Ecto neural progenitor cell (in vitro differentiated cells): ENCODE measurements around the gene CASD1.

ENCODE experiments used
- DNase-seq: peaks from one replicate; pipeline ENCODE4 v3.0.0-alpha.2; 2018; ENCODE audit warnings: low spot score

The CASD1 gene

GRCh38 chr7:94512735-94513564 is 3.3 kb downstream of the CASD1 start:
- DNase-seq: no peak

- DNase-seq: no peak
Observed at GRCh38 chr7:94513565-94513860, 3.9 kb downstream of the CASD1 start.

DNA sequence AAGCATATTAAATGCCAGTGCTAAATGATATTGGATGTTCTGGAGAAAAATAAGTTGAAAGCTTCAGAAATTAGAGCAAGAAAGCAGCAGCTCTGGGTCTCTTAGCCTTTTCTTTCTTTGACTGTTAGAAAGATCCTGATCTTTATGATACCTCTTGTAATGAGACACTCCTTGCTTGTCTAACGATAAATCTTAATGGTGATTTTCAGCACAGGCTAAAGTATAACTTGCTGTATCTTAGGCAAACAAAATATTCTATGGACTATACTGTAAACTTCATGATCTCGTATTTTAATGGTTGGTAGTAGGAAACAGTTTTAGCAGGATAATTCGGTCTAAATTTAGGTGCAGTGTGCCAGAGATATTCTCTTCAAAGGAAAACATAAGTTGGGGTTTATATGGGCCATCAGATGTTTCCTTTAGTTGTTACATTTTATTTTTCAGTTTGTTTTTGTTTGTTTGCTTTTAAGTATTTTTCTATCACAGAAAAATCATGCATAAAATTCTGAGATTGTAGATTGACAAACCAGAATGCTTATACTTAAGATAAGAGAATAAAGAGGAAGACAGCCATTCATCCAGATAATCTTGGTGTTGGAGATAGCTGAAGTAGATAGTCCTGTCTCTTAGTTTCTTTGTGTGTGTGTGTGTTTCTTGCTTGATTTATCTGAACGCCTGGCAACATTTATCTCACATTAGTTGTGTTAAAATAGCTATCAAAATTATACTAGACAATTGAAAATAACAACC is 4.7 kb downstream of the CASD1 start:
- no peak for DNase-seq

DNA sequence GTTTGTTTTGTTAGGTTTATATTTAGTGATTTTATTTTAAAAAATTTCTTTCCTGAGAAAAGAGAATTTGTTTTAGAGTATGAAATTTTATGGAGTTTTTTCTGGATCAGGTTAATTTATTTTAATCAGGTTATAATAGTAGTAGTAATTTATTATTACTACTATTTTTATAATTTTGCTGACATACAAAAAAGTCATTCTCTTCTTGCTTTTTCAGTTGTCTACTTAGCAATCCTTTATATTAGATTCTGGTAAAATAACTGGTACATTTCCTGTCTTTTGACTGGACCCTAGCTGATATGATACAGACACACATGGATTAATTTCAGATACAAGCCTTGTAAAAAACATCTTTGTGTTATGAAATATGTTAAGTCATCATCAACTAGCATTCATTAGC is 5.3 kb downstream of the CASD1 start:
- DNase-seq: no peak

DNA sequence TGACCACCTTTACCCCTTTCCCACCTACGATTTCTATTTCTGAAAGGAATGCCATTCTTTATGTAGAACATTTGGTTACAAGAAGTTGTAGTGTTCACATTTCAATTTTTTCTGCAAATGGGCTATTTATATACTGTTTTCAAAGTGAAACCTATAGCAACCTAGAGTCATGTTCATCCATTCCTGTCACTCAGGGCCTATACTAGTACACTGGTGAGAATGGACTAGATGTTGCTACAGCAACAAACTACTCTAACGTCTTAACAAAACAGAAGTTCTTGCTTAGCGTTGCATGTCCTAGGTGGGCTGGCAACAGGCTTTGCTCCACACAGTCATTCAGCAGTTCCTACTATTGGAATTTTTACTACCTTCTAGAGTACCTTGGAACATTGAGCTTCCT is 16.3 kb downstream of the CASD1 start:
- DNase-seq: no peak

DNA sequence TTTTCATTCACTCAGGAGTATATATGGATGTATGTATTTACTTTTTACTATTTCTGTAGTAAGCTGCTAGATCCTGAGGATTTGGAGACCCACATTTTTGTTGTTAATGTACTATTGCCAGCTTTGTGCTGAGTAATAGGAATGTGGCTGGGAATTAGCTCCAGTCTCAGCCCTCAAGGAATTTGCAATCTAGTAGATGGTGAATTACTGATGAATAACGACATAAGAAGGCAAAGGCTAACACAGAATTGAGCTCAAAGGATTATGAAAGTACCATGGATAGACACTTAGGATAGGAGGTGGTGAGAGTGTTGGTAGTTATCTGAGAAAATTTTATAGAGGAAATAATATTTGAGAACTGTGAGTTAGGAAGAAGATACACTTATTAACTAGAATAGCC is 19.9 kb downstream of the CASD1 start:
- no peak for DNase-seq

GRCh38 chr7:94530109-94530508 is 20.5 kb downstream of the CASD1 start:
- no peak for DNase-seq

DNA sequence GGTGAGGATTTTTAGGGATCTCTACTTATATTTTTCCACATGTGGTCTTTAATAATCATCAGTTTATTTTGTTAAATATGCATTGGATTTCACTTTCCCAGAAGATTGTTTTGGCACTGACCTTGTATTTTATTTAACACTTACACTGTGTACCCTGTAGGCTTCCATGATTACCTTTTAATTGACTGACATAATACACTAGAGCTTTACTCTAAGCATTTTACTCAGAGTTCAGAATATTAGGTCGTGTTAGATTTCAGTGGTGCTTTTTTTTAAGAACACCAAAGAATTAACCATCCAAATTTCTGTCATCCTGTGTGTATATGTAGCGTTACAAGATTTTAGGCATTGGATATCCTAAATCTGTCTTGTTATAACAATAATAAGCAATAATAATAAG is 23.1 kb downstream of the CASD1 start:
- DNase-seq: no peak

GRCh38 chr7:94540428-94540827 is 30.8 kb downstream of the CASD1 start:
- DNase-seq: no peak

- DNase-seq: no peak
Observed at GRCh38 chr7:94547126-94547525, 37.5 kb downstream of the CASD1 start.

DNA sequence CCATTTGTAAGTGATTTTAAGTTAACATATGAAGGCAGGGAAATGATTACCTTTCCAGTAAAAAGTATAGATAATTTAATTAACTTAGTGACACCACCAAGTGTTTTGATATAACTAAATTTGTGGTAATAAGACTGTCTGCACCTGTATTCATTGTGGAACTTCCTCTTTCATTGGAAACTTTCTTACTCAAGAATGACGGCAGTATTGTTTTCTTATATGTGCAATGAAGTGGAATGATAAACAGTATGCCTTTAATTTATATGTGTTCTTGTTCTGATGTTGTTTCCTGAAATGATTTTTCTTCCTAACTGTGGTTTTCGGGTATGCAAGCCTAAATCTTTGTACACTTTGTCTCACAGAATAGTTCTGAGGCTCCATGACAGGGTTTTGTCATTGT is 46.4 kb downstream of the CASD1 start:
- DNase-seq: no peak

DNA sequence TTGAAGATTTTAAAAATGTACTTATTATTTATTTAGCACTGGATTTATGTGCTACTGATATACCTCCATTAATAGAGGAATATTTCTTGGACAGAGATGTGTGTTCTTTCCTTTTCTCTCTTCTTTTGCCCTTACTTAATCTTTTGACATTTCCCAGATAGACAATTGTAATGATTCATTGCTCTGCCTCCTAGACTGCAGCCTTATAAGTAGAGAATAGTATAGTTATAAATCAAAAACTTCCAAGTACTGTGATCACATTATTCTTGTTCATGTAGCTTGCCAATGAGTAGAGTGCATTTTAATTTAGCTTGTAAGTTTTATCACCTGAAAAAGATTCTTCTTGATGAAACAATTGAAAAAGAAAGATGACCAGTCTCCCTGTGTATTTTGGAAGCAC is 47.6 kb downstream of the CASD1 start:
- DNase-seq: no peak

- no peak for DNase-seq
Observed at GRCh38 chr7:94559972-94560371, 50.4 kb downstream of the CASD1 start.

- DNase-seq: no peak
Observed at GRCh38 chr7:94561841-94562514, 52.4 kb downstream of the CASD1 start.

GRCh38 chr7:94562525-94562924 is 52.9 kb downstream of the CASD1 start:
- DNase-seq: no peak

GRCh38 chr7:94565247-94565894 is 55.8 kb downstream of the CASD1 start:
- no peak for DNase-seq

DNA sequence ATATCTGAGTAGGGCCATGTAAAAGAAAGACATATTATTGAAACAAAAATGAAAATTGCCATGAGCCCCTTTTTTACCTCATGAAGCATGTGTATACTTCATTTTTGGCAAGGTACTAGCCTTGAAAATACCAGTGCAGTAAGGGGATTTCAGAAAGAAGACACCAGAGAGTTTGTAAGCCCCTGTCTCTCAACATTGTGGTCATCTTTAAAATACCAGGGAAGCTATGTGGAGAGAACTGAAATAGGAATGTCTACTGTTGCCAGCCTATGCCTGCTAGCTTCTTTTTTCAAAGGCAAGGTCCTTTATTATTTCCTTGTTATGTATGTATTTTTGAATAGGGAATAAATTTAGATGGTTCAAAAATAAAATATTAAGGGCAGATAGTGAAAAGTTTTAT is 57.8 kb downstream of the CASD1 start:
- DNase-seq: no peak

DNA sequence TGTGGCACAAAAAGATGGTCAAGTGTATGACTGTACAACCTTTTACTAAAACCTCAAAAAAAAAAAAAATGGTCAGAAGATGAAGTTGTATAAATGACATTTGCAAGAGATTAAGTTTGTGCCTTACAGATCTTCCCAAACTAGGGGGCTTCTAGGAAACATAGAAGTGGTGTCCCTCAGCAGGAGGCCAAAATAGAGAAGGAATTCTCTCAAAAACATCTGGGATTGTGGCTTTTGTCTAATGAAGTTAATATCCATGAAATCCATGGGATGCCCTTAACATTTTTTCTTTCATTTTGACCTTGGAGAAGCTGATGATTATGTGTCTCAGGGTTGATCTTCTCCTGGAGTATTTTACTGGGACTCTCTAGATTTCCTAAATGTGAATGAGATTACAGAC is 62.2 kb downstream of the CASD1 start:
- no peak for DNase-seq

DNA sequence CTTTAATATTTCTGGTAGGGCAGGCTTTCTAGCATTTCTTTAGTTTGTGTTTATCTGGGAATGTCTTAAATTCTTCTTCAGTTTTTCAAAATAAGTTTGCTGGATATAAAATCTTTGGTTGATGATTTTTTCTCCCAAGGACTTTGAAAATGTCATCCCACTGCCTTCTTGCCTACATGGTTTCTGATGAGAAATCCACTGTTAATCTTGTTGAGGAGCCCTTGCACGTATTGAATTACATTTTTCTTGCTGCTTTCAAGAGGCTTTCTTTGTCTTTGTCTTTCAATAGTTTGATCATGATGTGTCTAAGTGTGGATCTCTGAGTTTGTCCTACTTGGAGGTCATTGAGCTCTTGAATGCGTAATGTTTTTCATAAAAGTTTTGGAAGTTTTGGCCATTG is 66.0 kb downstream of the CASD1 start:
- no peak for DNase-seq

DNA sequence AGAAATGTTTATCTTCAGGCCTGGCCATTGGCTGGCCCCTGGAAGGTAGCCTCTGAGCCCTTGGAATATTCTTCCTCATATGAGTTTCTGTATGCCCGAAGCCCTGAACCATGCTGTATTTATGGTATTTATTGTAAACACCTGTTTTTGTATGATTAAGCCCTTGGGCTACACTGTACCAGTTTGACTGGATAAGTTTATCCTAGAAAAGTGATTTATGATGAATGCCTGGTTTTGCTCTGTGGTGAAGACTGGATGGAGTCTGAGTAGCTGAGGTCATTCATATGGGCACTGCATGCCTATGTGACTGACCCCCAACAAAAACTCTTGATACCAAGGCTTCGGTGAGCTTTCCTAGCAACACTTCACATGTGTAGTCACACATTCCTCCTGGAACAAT is 66.7 kb downstream of the CASD1 start:
- DNase-seq: no peak

DNA sequence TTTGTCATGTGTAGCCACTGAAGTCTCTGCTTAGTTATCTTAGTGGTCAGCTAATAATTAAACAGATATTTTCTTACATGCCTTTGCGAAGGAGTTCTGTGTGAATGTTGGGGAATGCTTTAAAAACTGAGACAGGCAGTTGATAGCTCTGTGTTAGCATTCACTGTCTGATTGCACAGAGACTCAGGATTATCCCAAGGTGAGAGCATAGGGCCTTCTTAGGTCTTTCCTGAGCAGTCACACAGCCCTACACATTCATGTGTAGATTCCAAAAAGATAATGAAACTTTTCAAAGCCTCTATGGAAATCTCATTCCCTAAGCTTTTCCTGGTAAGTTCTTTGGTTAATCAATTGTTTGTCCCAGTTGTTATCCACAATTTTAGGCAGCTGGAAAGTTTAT is 67.7 kb downstream of the CASD1 start:
- no peak for DNase-seq

GRCh38 chr7:94578614-94579013 is 69.0 kb downstream of the CASD1 start:
- DNase-seq: no peak

- DNase-seq: no peak
Observed at GRCh38 chr7:94579470-94579869, 69.9 kb downstream of the CASD1 start.
